Endodermal cell (in vitro differentiated cells): ENCODE results near the gene KIFC3. TPM values are rescaled to one million over a fixed set of nuclear protein-coding genes. Genes with fewer than 3 reads are reported as not detected.
A peak's percentile ranks its signal among the peaks of the same experiment; 100 is the strongest.
"Not testable (repeated sequence)": the region's sequence is repeated elsewhere in the genome, so short reads cannot be mapped to it uniquely, and the experiment has no call there.

Experiments
- DNase-seq: peaks from one replicate; pipeline ENCODE4 v3.0.0-alpha.2; 2017
- H3K27ac ChIP-seq: 2 replicates; pipeline ENCODE4 v1.5.1; 2013; ENCODE audit warnings: mild to moderate bottlenecking, low read depth, low read length, moderate library complexity
- H3K27me3 ChIP-seq: 2 replicates; pipeline ENCODE4 v1.6.1; 2013; ENCODE audit warnings: mild to moderate bottlenecking, low read length, moderate library complexity; ENCODE audit not compliant: insufficient read depth, control insufficient read depth, poor library complexity, severe bottlenecking
- H3K36me3 ChIP-seq: 2 replicates; pipeline ENCODE4 v1.7.0; 2013; ENCODE audit warnings: mild to moderate bottlenecking, low read length, moderate library complexity; ENCODE audit not compliant: control insufficient read depth, insufficient read depth
- H3K4me1 ChIP-seq: one replicate; pipeline ENCODE4 v1.7.0; 2013; ENCODE audit warnings: low read length; ENCODE audit not compliant: control insufficient read depth, insufficient read depth
- H3K4me3 ChIP-seq: 2 replicates; pipeline ENCODE4 v1.5.1; 2013; ENCODE audit warnings: mild to moderate bottlenecking, low read length, moderate library complexity
- H3K9ac ChIP-seq: 2 replicates; pipeline ENCODE4 v1.6.1; 2013; ENCODE audit warnings: mild to moderate bottlenecking, low read length, moderate library complexity; ENCODE audit not compliant: poor library complexity, severe bottlenecking; ENCODE audit errors: extremely low read depth
- H3K9me3 ChIP-seq: 2 replicates; pipeline ENCODE4 v1.6.1; 2013; ENCODE audit warnings: mild to moderate bottlenecking, low read length, moderate library complexity; ENCODE audit not compliant: control insufficient read depth
- H3K27ac Mint-ChIP-seq: 2 replicates; pipeline ENCODE4 v1.8.0; 2020; ENCODE audit warnings: mixed read lengths
- H3K27me3 Mint-ChIP-seq: 2 replicates; pipeline ENCODE4 v1.8.0; 2021; ENCODE audit warnings: mild to moderate bottlenecking, mixed read lengths; ENCODE audit not compliant: insufficient read depth
- H3K36me3 Mint-ChIP-seq: 2 replicates; pipeline ENCODE4 v1.8.0; 2020; ENCODE audit warnings: low read depth, mixed read lengths
- H3K4me1 Mint-ChIP-seq: 2 replicates; pipeline ENCODE4 v1.8.0; 2020; ENCODE audit warnings: mixed read lengths
- H3K4me3 Mint-ChIP-seq: 2 replicates; pipeline ENCODE4 v1.8.0; 2020; ENCODE audit warnings: mild to moderate bottlenecking, moderate library complexity, mixed read lengths
- H3K9me3 Mint-ChIP-seq: 2 replicates; pipeline ENCODE4 v1.8.0; 2020; ENCODE audit warnings: mild to moderate bottlenecking, mixed read lengths
- CTCF ChIP-seq: fragments of 200-600 bp; sonication (generic); conservative IDR thresholded peaks from 2 replicates; pipeline ENCODE4 v1.5.0; 2021; ENCODE audit warnings: antibody characterized with exemption, mild to moderate bottlenecking
- WGBS, 2 experiments: methylation state at CpG; one replicate each; pipeline versions ENCODE4 v1.1.5 to v1.1.7; 2013; ENCODE audit warnings: missing lambda C conversion rate in 2 of 2, mixed read lengths in 1 of 2; ENCODE audit not compliant: insufficient coverage in 1 of 2, insufficient read length in 1 of 2; 5-methylcytosine and 5-hydroxymethylcytosine counted together
- total RNA-seq, 2 donors: library from RNA; stranded (reverse); fragmentation: NEBNext Ultra II Directional in 1 of 2; extraction: Animal tissue kit (Norgen Biotek cat#: 25700) in 1 of 2; gene quantifications; 2 replicates in 1 of 2; 3 replicates in 1 of 2; pipeline ENCODE4 v1.2.1, GENCODE V29; 2021

The KIFC3 gene
- total RNA-seq, 2 donors from 2014 or later = 39.2 to 39.3 TPM

GRCh38 chr16:57781741-57782606, 20.3 kb downstream of the KIFC3 start:
- peaks cover 48% of the 10 kb centered on the region for H3K36me3 ChIP-seq
- H3K4me1 Mint-ChIP-seq = no peaks in the 10 kb centered on the region
- no peak for TF ChIP-seq CTCF
- H3K4me1 ChIP-seq = no peaks in the 10 kb centered on the region
- no peaks in the 10 kb centered on the region for H3K27me3 Mint-ChIP-seq
- H3K4me3 Mint-ChIP-seq = no peak overlapping the region
- no peak overlapping the region for H3K27ac Mint-ChIP-seq
- H3K9ac ChIP-seq = no peak overlapping the region
- no peak overlapping the region for H3K4me3 ChIP-seq
- no peak for DNase-seq
- no peaks in the 10 kb centered on the region for H3K9me3 ChIP-seq
- H3K36me3 Mint-ChIP-seq = peaks cover 49% of the 10 kb centered on the region
- 93 to 99% methylated on average over 8 to 10 of the region's 10 CpGs for WGBS, 2 experiments
- H3K27ac ChIP-seq = no peak overlapping the region
- H3K9me3 Mint-ChIP-seq = no peaks in the 10 kb centered on the region
- no peaks in the 10 kb centered on the region for H3K27me3 ChIP-seq

- H3K4me1 ChIP-seq = peaks cover 4% of the 10 kb centered on the region
- no peaks in the 10 kb centered on the region for H3K27me3 ChIP-seq
- H3K4me3 ChIP-seq = no peak overlapping the region
- no peak overlapping the region for H3K27ac ChIP-seq
- H3K9me3 ChIP-seq = no peaks in the 10 kb centered on the region
- no peak for TF ChIP-seq CTCF
- no peaks in the 10 kb centered on the region for H3K9me3 Mint-ChIP-seq
- H3K4me3 Mint-ChIP-seq = no peak overlapping the region
- no peaks in the 10 kb centered on the region for H3K27me3 Mint-ChIP-seq
- peaks cover 48% of the 10 kb centered on the region for H3K36me3 Mint-ChIP-seq
- WGBS, 2 experiments = 85% methylated on average over 1 of the region's 1 CpG; no CpG with 5 or more reads in 1 of the 2 experiments
- no peak for DNase-seq
- no peak overlapping the region for H3K9ac ChIP-seq
- H3K36me3 ChIP-seq = peaks cover 53% of the 10 kb centered on the region
- peak overlapping the region; percentile 13 for H3K27ac Mint-ChIP-seq
- H3K4me1 Mint-ChIP-seq = peaks cover 4% of the 10 kb centered on the region
Measured at GRCh38 chr16:57781349-57781740, 20.9 kb downstream of the KIFC3 start.

- not testable (repeated sequence) for H3K27me3 ChIP-seq, H3K9ac ChIP-seq, H3K9me3 ChIP-seq, H3K9me3 Mint-ChIP-seq, H3K27ac Mint-ChIP-seq, H3K4me3 ChIP-seq, H3K27me3 Mint-ChIP-seq, H3K27ac ChIP-seq, H3K4me3 Mint-ChIP-seq, DNase-seq
- peaks cover 17% of the 10 kb centered on the region for H3K4me1 ChIP-seq
- WGBS, 2 experiments = 90 to 95% methylated on average over 2 to 5 of the region's 5 CpGs
- Mint-ChIP-seq H3K36me3 (peaks cover 46% of the 10 kb centered on the region), H3K4me1 (peaks cover 18% of the 10 kb centered on the region)
- H3K36me3 ChIP-seq = peaks cover 61% of the 10 kb centered on the region
Measured at GRCh38 chr16:57779836-57780235, 22.5 kb downstream of the KIFC3 start.
